BE2C (cell line): ENCODE results near the gene CDK7.

Experiments used
- DNase-seq: peaks from one replicate; pipeline ENCODE4 v3.0.0-alpha.2; 2020
- H3K27me3 ChIP-seq: fragments of 250-450 bp; sonication (Bioruptor Pico); 2 replicates; pipeline ENCODE4 v1.5.1; 2020; ENCODE audit warnings: mild to moderate bottlenecking
- H3K36me3 ChIP-seq: fragments of 250-450 bp; sonication (Bioruptor Pico); 2 replicates; pipeline ENCODE4 v1.5.1; 2020; ENCODE audit warnings: mild to moderate bottlenecking
- H3K4me1 ChIP-seq: fragments of 250-450 bp; sonication (Bioruptor Pico); 2 replicates; pipeline ENCODE4 v1.5.1; 2020
- H3K4me3 ChIP-seq: 2 replicates; pipeline ENCODE4 v1.5.1; 2011; ENCODE audit warnings: low read depth, low read length
- H3K9me3 ChIP-seq: fragments of 250-450 bp; sonication (Bioruptor Pico); 2 replicates; pipeline ENCODE4 v1.5.1; 2020
- TF ChIP-seq, protein P1 (sequence below): IDR thresholded peaks from 2 replicates; pipeline ENCODE4 v1.5.1; 2012; ENCODE audit warnings: mild to moderate bottlenecking, low read depth, low read length

The CDK7 gene

DNA sequence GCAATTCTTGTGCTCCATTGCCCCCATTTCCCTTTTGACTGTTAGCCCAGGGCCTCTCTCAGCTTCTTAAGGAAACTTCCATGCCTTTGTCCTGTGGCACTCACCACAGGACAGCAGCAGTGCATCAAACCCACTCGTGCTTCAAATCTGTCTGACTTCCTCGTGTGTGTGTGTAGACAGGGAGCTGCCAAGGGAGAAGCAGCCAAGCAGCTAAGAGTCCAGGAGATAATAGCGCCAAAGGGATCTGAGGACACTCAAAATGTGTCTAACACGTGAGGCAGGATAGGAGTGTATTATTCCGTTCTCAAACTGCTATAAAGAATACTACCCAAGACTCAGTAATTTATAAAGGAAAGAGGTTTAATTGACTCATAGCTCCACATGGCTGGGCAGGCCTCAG, 44.8 kb downstream of the CDK7 start:
- no peak for DNase-seq
- TF ChIP-seq, protein P1, sequence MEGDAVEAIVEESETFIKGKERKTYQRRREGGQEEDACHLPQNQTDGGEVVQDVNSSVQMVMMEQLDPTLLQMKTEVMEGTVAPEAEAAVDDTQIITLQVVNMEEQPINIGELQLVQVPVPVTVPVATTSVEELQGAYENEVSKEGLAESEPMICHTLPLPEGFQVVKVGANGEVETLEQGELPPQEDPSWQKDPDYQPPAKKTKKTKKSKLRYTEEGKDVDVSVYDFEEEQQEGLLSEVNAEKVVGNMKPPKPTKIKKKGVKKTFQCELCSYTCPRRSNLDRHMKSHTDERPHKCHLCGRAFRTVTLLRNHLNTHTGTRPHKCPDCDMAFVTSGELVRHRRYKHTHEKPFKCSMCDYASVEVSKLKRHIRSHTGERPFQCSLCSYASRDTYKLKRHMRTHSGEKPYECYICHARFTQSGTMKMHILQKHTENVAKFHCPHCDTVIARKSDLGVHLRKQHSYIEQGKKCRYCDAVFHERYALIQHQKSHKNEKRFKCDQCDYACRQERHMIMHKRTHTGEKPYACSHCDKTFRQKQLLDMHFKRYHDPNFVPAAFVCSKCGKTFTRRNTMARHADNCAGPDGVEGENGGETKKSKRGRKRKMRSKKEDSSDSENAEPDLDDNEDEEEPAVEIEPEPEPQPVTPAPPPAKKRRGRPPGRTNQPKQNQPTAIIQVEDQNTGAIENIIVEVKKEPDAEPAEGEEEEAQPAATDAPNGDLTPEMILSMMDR, result no peak
- no peaks in the 10 kb centered on the region for H3K9me3 ChIP-seq
- no peak overlapping the region for H3K4me3 ChIP-seq
- no peaks in the 10 kb centered on the region for H3K4me1 ChIP-seq
- no peaks in the 10 kb centered on the region for H3K27me3 ChIP-seq
- H3K36me3 ChIP-seq, result peaks cover 11% of the 10 kb centered on the region

DNA sequence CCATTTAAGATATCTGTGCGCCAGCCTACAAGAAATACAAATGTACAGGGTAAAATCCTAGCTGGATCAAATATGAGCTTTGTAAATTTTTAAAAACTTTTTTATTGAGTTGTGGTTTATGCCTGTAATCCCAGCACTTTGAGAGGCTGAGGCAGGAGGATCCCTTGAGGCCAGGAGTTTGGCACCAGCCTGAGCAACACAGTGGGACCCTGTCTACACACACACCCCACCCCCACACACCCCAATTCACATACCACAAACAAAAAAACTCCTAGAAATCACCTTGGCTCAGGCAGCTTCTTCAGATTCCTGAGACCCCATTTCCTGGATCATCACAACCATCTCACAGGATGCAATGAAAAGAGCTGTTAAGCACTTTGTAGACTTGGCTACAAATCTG, 46.4 kb downstream of the CDK7 start:
- Histone ChIP-seq H3K4me1 (no peaks in the 10 kb centered on the region), H3K36me3 (peaks cover 14% of the 10 kb centered on the region), H3K27me3 (no peaks in the 10 kb centered on the region), H3K4me3 (no peak overlapping the region), H3K9me3 (no peaks in the 10 kb centered on the region)
- TF ChIP-seq, protein P1, result no peak
- DNase-seq, result no peak

DNA sequence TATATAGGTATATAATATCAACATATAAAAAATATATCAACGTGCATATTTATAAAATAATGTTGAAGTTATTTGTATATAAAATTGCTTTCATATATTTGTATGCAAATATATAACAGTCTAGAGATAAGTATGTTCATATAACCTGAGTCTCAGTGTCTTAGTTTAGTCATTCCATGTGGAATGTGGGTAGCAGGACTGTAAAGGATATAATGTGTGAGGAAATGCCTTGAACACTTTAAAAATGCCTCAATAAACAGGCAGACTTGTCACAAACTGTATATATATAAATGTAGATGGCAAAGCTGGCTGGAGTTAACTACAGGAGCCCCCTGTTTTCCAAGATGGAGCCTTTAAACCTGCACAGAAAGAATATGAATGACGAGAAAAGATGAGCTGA, 49.5 kb downstream of the CDK7 start:
- H3K9me3 ChIP-seq, result no peaks in the 10 kb centered on the region
- H3K4me1 ChIP-seq, result no peaks in the 10 kb centered on the region
- peaks cover 10% of the 10 kb centered on the region for H3K36me3 ChIP-seq
- no peak for DNase-seq
- no peak overlapping the region for H3K4me3 ChIP-seq
- no peaks in the 10 kb centered on the region for H3K27me3 ChIP-seq
- TF ChIP-seq, protein P1, result no peak

DNA sequence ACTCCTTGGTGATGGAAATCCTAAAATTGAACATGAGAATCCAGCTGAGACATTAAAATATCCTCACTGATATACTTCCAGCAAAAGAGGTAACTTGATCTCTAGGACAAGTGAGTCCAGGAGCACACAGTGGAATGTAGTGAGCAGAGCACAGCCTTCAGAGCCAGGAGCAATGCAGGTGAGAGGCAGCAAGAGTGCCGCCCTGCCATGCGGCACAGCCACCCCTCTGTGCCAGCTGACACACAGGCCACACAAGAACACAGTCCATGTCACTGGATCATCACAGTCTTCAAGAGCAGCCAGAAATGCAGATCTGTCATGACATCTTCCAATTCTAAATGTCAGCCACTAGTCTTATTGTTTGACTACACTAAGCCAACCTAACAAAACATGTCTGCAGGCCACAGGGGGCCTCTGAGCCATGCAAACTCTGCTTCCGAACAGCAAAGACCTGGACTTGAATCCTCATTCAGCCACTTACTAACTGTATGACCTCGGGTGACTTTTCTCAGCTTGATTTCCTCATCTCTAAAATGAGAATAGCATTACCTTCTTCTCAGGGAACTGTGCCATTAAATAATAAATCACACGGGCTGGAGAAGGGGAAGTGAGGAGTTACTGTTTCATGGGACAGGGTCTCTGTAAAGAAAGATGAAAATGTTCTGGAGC, 50.9 kb downstream of the CDK7 start:
- Histone ChIP-seq H3K9me3 (no peaks in the 10 kb centered on the region), H3K4me1 (no peaks in the 10 kb centered on the region), H3K36me3 (peaks cover 8% of the 10 kb centered on the region), H3K4me3 (no peak overlapping the region), H3K27me3 (no peaks in the 10 kb centered on the region)
- TF ChIP-seq, protein P1, result no peak
- no peak for DNase-seq

- Histone ChIP-seq H3K4me3 (no peak overlapping the region), H3K27me3 (no peaks in the 10 kb centered on the region), H3K9me3 (no peaks in the 10 kb centered on the region), H3K36me3 (peaks cover 5% of the 10 kb centered on the region), H3K4me1 (0 out of 2 replicates have a peak, but pooled peaks cover 2% of the 10 kb centered on the region)
- TF ChIP-seq, protein P1, result no peak
- no peak for DNase-seq
Measured at GRCh38 chr5:69288069-69288468, 53.4 kb downstream of the CDK7 start.

DNA sequence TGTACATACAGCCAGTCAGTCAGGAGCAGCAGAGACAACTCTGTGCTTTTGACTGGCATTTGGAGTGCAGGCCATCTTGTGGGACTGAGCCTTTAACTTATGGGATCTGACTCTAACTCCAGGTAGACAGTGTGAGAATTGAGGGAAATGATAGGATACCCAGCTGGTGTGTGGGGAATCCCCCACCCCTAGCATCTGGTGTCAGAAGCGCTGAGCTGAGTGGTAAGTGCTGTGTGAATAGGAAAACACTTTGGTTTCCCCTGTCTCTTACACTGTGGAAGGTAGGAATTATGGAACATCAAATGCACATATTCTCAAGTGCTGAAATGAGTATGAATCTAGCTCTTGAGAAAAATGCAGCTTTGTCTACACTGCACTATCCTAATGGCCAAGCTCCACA, 54.0 kb downstream of the CDK7 start:
- TF ChIP-seq, protein P1, result no peak
- DNase-seq, result no peak
- Histone ChIP-seq H3K36me3 (peaks cover 5% of the 10 kb centered on the region), H3K4me3 (no peak overlapping the region), H3K27me3 (no peaks in the 10 kb centered on the region), H3K9me3 (no peaks in the 10 kb centered on the region), H3K4me1 (0 out of 2 replicates have a peak, but pooled peaks cover 2% of the 10 kb centered on the region)
